Measurements from ENCODE around the gene NKX6-1. TPM values are rescaled to one million over a fixed set of nuclear protein-coding genes. Genes with fewer than 3 reads are reported as not detected.

Gene NKX6-1
- total RNA-seq, 1 donor from 2014 or later = not detected

DNA sequence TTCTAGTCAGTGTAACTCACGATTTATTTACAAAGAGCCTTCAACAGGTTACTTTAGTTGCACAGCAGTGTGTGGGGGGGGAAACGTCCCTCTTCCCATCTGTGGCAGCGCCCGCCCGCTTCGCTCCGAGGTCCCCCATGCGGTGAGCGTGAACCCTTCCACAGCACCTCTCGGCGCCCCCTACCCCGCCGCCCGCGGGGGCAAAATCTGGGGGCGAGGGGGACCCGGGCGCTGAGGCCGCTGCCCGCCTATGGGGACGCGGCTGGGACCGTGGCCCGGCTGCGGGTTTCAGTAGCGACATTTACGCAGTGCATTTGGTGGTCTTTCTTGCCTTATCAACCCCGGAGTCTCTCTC lies 6.4 kb downstream of the NKX6-1 start:
- no peaks in the 10 kb centered on the region for H3K36me3 ChIP-seq
- TF ChIP-seq, protein P1, sequence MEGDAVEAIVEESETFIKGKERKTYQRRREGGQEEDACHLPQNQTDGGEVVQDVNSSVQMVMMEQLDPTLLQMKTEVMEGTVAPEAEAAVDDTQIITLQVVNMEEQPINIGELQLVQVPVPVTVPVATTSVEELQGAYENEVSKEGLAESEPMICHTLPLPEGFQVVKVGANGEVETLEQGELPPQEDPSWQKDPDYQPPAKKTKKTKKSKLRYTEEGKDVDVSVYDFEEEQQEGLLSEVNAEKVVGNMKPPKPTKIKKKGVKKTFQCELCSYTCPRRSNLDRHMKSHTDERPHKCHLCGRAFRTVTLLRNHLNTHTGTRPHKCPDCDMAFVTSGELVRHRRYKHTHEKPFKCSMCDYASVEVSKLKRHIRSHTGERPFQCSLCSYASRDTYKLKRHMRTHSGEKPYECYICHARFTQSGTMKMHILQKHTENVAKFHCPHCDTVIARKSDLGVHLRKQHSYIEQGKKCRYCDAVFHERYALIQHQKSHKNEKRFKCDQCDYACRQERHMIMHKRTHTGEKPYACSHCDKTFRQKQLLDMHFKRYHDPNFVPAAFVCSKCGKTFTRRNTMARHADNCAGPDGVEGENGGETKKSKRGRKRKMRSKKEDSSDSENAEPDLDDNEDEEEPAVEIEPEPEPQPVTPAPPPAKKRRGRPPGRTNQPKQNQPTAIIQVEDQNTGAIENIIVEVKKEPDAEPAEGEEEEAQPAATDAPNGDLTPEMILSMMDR (IDR thresholded peaks at IDR 0.05; ENCODE audit: borderline replicate concordance) = no peak
- DNase-seq = no peak
- H3K4me1 ChIP-seq = peaks cover 23% of the 10 kb centered on the region
- no peaks in the 10 kb centered on the region for H3K9me3 ChIP-seq (replicated peaks)
- intact Hi-C loops (cut with micrococcal nuclease) = no loop called here
- H3K27ac ChIP-seq (replicated peaks) = no peak overlapping the region
- peaks cover 99% of the 10 kb centered on the region for H3K27me3 ChIP-seq (ENCODE audit: low read depth)
- H3K4me3 ChIP-seq = peak overlapping the region; percentile 40

DNA sequence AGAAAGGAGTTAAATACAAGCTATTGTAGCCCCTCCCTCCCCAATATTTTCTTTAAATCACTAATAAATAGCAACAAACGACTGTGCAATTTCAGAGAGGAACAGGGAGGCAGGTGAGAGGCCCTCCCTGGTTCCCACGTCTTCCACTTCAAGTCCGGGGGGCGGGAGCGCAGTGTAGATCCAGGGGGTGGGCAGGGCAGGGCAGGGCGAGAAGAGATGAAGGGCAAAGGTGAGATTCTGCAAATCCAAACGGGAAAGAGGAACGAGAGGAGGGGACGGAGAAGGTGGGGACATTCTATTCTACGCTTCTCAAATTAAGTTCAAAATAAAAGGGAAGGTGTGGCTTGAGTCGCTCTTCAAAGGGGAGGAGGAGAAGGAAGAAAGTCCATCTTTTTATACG lies 6.8 kb downstream of the NKX6-1 start:
- Histone ChIP-seq H3K9me3 (replicated peaks) (no peaks in the 10 kb centered on the region), H3K4me3 (no peak overlapping the region), H3K36me3 (no peaks in the 10 kb centered on the region), H3K27ac (replicated peaks) (no peak overlapping the region), H3K4me1 (peaks cover 19% of the 10 kb centered on the region), H3K27me3 (ENCODE audit: low read depth) (peaks cover 99% of the 10 kb centered on the region)
- DNase-seq = no peak
- intact Hi-C loops (cut with micrococcal nuclease) = no loop called here
- TF ChIP-seq, protein P1 (IDR thresholded peaks at IDR 0.05; ENCODE audit: borderline replicate concordance) = no peak

DNA sequence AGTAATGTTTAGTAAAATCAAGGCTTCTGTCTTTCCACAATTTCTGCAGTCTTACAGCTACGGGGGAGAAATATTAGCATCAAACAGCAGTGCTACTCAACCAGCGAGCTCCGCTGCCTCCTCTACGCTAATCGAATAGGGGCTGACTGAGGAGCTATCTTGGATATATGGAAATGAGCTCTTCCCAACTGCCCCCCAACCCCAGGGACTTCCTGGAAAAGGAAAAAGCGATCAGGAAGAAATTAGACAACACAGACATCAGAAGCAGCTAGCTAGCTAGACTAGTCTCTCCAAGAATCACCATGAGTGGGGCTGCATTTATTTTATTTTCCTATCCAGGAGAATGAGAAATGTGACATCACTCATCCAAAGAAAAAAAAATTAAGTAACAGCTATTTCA lies 7.6 kb downstream of the NKX6-1 start:
- H3K4me3 ChIP-seq = no peak overlapping the region
- TF ChIP-seq, protein P1 (IDR thresholded peaks at IDR 0.05; ENCODE audit: borderline replicate concordance) = no peak
- intact Hi-C loops (cut with micrococcal nuclease) = no loop called here
- H3K27me3 ChIP-seq (ENCODE audit: low read depth) = peaks cover 99% of the 10 kb centered on the region
- DNase-seq = no peak
- H3K4me1 ChIP-seq = peaks cover 11% of the 10 kb centered on the region
- no peak overlapping the region for H3K27ac ChIP-seq (replicated peaks)
- H3K9me3 ChIP-seq (replicated peaks) = no peaks in the 10 kb centered on the region
- H3K36me3 ChIP-seq = no peaks in the 10 kb centered on the region

DNA sequence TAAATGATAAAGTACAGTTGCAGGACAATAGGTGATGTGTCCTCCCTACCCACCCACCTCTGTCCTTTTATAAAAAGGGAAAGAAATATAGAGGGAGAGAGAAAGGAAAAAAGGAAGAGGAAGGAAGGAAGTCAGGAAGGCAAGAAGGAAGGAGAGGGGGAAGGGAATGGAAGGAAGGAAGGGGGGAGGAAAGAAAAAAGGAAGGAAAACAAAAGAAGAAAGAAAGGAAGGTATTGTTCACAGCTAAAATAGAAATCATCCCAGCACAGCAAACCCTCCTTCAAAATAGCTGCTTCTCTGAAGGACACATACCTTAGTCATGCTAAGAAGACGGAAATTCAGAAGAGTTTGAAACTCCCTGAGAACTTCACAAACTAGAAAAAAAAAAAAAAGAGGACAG lies 8.4 kb downstream of the NKX6-1 start:
- no peaks in the 10 kb centered on the region for H3K36me3 ChIP-seq

DNA sequence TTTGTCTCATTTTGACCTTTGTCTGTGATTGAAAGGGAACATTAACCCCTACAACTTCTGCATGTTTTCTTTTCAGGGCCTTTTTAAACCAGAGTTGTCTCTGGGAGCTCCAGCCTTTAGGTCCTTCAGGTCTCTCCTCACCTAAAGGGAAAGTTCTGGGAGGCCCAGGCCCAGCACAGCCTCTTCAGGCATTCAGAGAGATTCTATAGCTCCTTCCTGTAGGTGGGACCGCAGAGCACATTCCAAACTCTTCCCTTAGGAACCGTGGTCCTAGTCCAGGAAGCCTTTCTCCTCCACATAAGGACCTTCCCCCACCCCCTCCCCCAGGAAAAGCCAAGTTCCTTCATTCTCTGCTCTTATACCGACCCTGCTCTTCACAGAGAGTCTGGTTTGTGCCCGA lies 14.9 kb downstream of the NKX6-1 start:
- TF ChIP-seq, protein P1 (IDR thresholded peaks at IDR 0.05; ENCODE audit: borderline replicate concordance) = no peak
- Histone ChIP-seq H3K27ac (replicated peaks) (no peak overlapping the region), H3K4me1 (peaks cover 24% of the 10 kb centered on the region), H3K4me3 (no peak overlapping the region), H3K27me3 (ENCODE audit: low read depth) (peaks cover 99% of the 10 kb centered on the region), H3K9me3 (replicated peaks) (no peaks in the 10 kb centered on the region), H3K36me3 (no peaks in the 10 kb centered on the region)
- intact Hi-C loops (cut with micrococcal nuclease) = no loop called here
- no peak for DNase-seq

More for the DNA sequence above, 8.4 kb downstream of the NKX6-1 start:
- TF ChIP-seq, protein P1 (IDR thresholded peaks at IDR 0.05; ENCODE audit: borderline replicate concordance) = no peak
- Histone ChIP-seq H3K27ac (replicated peaks) (no peak overlapping the region), H3K9me3 (replicated peaks) (no peaks in the 10 kb centered on the region), H3K4me1 (peaks cover 11% of the 10 kb centered on the region), H3K27me3 (ENCODE audit: low read depth) (peaks cover 99% of the 10 kb centered on the region), H3K4me3 (no peak overlapping the region)
- intact Hi-C loops (cut with micrococcal nuclease) = no loop called here
- DNase-seq = no peak

DNA sequence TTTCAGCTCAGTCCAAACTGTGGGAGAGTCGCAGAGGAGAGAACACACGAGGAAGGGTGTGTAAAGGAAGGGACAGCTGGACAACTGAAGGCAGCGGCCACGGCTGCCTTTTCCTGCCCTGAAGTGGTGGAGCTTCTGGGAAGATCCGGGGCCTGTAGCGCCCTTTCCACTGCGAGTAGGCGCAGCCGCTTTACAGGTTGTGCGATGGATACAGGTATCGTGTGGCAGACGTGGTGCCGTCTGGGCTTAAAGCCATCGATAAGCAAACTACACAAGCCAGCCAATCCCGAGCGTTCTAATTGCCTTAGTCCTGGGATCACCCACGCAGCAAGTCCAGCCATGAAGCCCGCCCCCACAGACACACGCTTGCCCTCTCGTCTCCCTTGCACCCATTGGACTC lies 15.4 kb downstream of the NKX6-1 start:
- Histone ChIP-seq H3K4me3 (no peak overlapping the region), H3K27ac (replicated peaks) (no peak overlapping the region), H3K27me3 (ENCODE audit: low read depth) (peaks cover 100% of the 10 kb centered on the region)

More for the DNA sequence above, 15.4 kb downstream of the NKX6-1 start:
- intact Hi-C loops (cut with micrococcal nuclease) = no loop called here
- no peak for DNase-seq
- Histone ChIP-seq H3K9me3 (replicated peaks) (no peaks in the 10 kb centered on the region), H3K36me3 (no peaks in the 10 kb centered on the region), H3K4me1 (peaks cover 24% of the 10 kb centered on the region)
- TF ChIP-seq, protein P1 (IDR thresholded peaks at IDR 0.05; ENCODE audit: borderline replicate concordance) = no peak

All from left ventricle myocardium inferior (tissue), 1 donor.